K562 (cell line): ENCODE measurements around the gene DGKB. TPM values are rescaled to one million over a fixed set of nuclear protein-coding genes. Genes with fewer than 3 reads are reported as not detected.

Experiments
- E4F1 ChIP-seq: fragments of 250-450 bp; sonication (Bioruptor Pico); IDR thresholded peaks from 2 replicates; pipeline ENCODE4 v1.5.0; 2021; ENCODE audit warnings: mild to moderate bottlenecking, borderline replicate concordance
- MYBL2 ChIP-seq, 2 experiments: fragments of 450-650 bp in 1 of 2; sonication (generic) in 1 of 2; formaldehyde crosslinking in 1 of 2; IDR thresholded peaks; 2 replicates each; pipeline versions ENCODE4 v1.6.1 to v1.8.1; 2017 to 2022; ENCODE audit warnings: borderline replicate concordance in 1 of 2, inconsistent platforms in 1 of 2, low read depth in 1 of 2, mild to moderate bottlenecking in 1 of 2, missing genetic modification reagents in 1 of 2, moderate library complexity in 1 of 2
- polyA plus RNA-seq, 8 experiments: library from polyadenylated mRNA; depleted of rRNA in 4 of 8; stranded (reverse) in 5 of 8; unstranded in 3 of 8; fragments of >200 nt; fragmentation: Nextera tagmentation in 2 of 8; fragmentation: Illumina TruSeq in 1 of 8; extraction: Ambion mirVana in 2 of 8; extraction: Trizol in 1 of 8; gene quantifications; 2 replicates each; pipeline versions ENCODE4 v1.2.1 to v1.2.3, GENCODE V29; 2011 to 2014; ENCODE audit warnings: inconsistent platforms in 1 of 8, missing spikeins in 1 of 8
- total RNA-seq, 7 experiments: library from RNA; depleted of rRNA in 6 of 7; stranded (reverse); fragments of >200 nt in 6 of 7; fragmentation: Illumina TruSeq in 2 of 7; extraction: Trizol in 2 of 7; gene quantifications; 2 replicates each; pipeline versions ENCODE4 v1.2.1 to v1.2.3, GENCODE V29; 2011 to 2021; ENCODE audit warnings: low replicate concordance in 1 of 7
- TF ChIP-seq, protein P1 (sequence below): sonication (generic); formaldehyde crosslinking; IDR thresholded peaks from 2 replicates; pipeline ENCODE4 v1.8.0; 2022; ENCODE audit warnings: missing genetic modification reagents, mild to moderate bottlenecking, borderline replicate concordance
- TF ChIP-seq, protein P2 (sequence below): fragments of 250-450 bp; sonication (Bioruptor Pico); IDR thresholded peaks from 2 replicates; pipeline ENCODE4 v1.4.0; 2020; ENCODE audit warnings: mild to moderate bottlenecking

DGKB gene
- total and polyA plus RNA-seq, 9 of the 15 experiments (the other 6 are each of a cell fraction or from before 2014, with no cell fraction given), result 0.01 TPM; not detected in 8

DNA sequence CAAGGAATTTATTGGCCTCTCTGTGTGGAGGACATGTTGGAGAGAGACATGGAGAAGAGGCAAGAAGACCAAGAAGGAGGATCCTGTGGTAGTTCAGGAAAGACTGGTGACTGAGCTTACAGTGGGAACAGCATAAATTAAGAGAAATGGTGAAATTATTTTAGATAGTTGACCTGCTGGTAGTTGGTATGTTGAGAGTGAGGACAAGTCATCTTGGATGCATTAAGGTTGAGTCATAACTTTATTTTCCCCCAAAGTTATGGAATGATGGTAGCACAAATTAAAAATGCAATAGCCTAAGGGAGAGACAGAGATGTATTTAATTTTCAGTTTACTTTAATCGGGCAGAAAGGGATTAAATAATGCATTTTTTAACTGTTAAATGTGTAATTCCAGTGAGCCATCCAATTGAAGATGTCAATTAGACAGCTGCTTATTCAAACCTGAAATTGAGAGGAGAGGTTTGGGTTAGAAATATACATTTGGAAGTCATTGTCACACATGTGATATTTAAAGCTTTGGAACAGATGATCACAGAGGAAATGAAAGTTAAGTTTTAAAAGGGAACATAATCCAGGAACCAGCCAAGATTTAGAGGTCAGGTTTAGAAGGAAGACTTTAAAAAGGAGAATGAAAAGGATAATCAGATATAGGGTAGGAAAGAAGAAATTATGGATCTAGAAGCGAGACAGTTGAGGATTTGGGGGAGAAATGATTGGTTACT, 80.6 kb downstream of the DGKB start (continued):
- TF ChIP-seq MYBL2 (IDR thresholded peaks at IDR 0.05; ENCODE audit: low read depth) (no peak), MYBL2 (CRISPR knock-in tag; IDR thresholded peaks at IDR 0.05; ENCODE audit: borderline replicate concordance) (no peak), E4F1 (no peak)
- TF ChIP-seq, protein P1, sequence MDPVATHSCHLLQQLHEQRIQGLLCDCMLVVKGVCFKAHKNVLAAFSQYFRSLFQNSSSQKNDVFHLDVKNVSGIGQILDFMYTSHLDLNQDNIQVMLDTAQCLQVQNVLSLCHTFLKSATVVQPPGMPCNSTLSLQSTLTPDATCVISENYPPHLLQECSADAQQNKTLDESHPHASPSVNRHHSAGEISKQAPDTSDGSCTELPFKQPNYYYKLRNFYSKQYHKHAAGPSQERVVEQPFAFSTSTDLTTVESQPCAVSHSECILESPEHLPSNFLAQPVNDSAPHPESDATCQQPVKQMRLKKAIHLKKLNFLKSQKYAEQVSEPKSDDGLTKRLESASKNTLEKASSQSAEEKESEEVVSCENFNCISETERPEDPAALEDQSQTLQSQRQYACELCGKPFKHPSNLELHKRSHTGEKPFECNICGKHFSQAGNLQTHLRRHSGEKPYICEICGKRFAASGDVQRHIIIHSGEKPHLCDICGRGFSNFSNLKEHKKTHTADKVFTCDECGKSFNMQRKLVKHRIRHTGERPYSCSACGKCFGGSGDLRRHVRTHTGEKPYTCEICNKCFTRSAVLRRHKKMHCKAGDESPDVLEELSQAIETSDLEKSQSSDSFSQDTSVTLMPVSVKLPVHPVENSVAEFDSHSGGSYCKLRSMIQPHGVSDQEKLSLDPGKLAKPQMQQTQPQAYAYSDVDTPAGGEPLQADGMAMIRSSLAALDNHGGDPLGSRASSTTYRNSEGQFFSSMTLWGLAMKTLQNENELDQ (CRISPR knock-in tag), result no peak
- TF ChIP-seq, protein P2, sequence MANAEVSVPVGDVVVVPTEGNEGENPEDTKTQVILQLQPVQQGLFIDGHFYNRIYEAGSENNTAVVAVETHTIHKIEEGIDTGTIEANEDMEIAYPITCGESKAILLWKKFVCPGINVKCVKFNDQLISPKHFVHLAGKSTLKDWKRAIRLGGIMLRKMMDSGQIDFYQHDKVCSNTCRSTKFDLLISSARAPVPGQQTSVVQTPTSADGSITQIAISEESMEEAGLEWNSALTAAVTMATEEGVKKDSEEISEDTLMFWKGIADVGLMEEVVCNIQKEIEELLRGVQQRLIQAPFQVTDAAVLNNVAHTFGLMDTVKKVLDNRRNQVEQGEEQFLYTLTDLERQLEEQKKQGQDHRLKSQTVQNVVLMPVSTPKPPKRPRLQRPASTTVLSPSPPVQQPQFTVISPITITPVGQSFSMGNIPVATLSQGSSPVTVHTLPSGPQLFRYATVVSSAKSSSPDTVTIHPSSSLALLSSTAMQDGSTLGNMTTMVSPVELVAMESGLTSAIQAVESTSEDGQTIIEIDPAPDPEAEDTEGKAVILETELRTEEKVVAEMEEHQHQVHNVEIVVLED, result no peak
- TF ChIP-seq, all 486 proteins: peak for 0
